ENCODE data around the gene APOE. TPM values are rescaled to one million over a fixed set of nuclear protein-coding genes. Genes with fewer than 3 reads are reported as not detected.

APOE gene
- total and polyA plus RNA-seq, 2 of the 13 experiments (the other 11 are each of a cell fraction or from before 2014, with no cell fraction given) = 1,328 to 1,470 TPM

- no peak for TF ChIP-seq ZNF142 (CRISPR knock-in tag; IDR thresholded peaks at IDR 0.05)
- no peak for TF ChIP-seq MXD3 (CRISPR knock-in tag; IDR thresholded peaks at IDR 0.05)
- no peak for TF ChIP-seq ZNF496 (CRISPR knock-in tag; IDR thresholded peaks at IDR 0.05; ENCODE audit: insufficient replicate concordance)
- TF ChIP-seq ZNF543 (CRISPR knock-in tag; IDR thresholded peaks at IDR 0.05) = 0 out of 2 replicates have a peak, but pooled peaks have one; percentile 37
- TF ChIP-seq MLLT10 (CRISPR knock-in tag; IDR thresholded peaks at IDR 0.05) = no peak
These were observed 50.2 kb downstream of the APOE start (continued) for GRCh38 chr19:44955505-44956439.

Measured in HepG2 (cell line).